SK-N-SH (cell line): ENCODE data around the gene ZHX3. TPM values are rescaled to one million over a fixed set of nuclear protein-coding genes. Genes with fewer than 3 reads are reported as not detected.

ENCODE experiments used
- CTCF ChIA-PET: fragments of 300-600, 350-600 bp; formaldehyde crosslinking; extraction: SDS; loops from one replicate; lab custom pipeline; 2021; lab: Yijun Ruan, JAX
- POLR2A ChIA-PET: fragments of 350-600 bp; sonication (Branson Sonifier 250); formaldehyde crosslinking; extraction: SDS; loops from one replicate; lab custom pipeline; 2020; ENCODE audit warnings: antibody characterized with exemption, inconsistent platforms; lab: Yijun Ruan, JAX
- DNase-seq: peaks from one replicate; pipeline ENCODE4 v3.0.0; 2012
- H2AFZ ChIP-seq: fragments of 200-600 bp; sonication (generic); 2 replicates; pipeline ENCODE4 v1.8.1; 2016; ENCODE audit warnings: antibody characterized with exemption, mild to moderate bottlenecking, low read depth
- H3F3A ChIP-seq: fragments of 200-600 bp; sonication (generic); replicated peaks from 2 replicates; pipeline ENCODE3; 2016; ENCODE audit warnings: antibody characterized with exemption, mild to moderate bottlenecking; ENCODE audit not compliant: insufficient read depth
- H3K27ac ChIP-seq, 2 experiments: fragments of 200-500 bp in 1 of 2; fragments of 200-600 bp in 1 of 2; sonication (Bioruptor generic) in 1 of 2; sonication (generic), shearing (Covaris generic) in 1 of 2; 2 replicates each; pipeline versions ENCODE4 v1.5.1 to v1.6.1; 2014 to 2016; ENCODE audit warnings: low read depth in 2 of 2, inconsistent platforms in 1 of 2, low read length in 1 of 2, mild to moderate bottlenecking in 1 of 2, mixed read lengths in 1 of 2
- H3K27me3 ChIP-seq: fragments of 200-600 bp; sonication (generic), shearing (Covaris generic); 2 replicates; pipeline ENCODE4 v1.6.1; 2016; ENCODE audit warnings: mixed run types; ENCODE audit not compliant: insufficient read depth
- H3K36me3 ChIP-seq, 2 experiments: fragments of 200-500 bp in 1 of 2; fragments of 200-600 bp in 1 of 2; sonication (Bioruptor generic) in 1 of 2; sonication (generic) in 1 of 2; replicated peaks in 1 of 2; 2 replicates each; pipeline versions ENCODE3 to v1.5.1; 2014 to 2016; ENCODE audit warnings: low read length in 1 of 2, mild to moderate bottlenecking in 1 of 2; ENCODE audit not compliant: insufficient read depth in 2 of 2, control insufficient read depth in 1 of 2
- H3K4me1 ChIP-seq, 2 experiments: fragments of 200-500 bp in 1 of 2; fragments of 200-600 bp in 1 of 2; sonication (Bioruptor generic) in 1 of 2; sonication (generic), shearing (Covaris generic) in 1 of 2; 2 replicates each; pipeline versions ENCODE4 v1.5.1 to v1.6.1; 2014 to 2016; ENCODE audit warnings: low read depth in 1 of 2, low read length in 1 of 2, mixed run types in 1 of 2; ENCODE audit not compliant: insufficient read depth in 2 of 2, control insufficient read depth in 1 of 2
- H3K4me2 ChIP-seq: fragments of 200-600 bp; sonication (generic), shearing (Covaris generic); 2 replicates; pipeline ENCODE4 v1.6.1; 2017; ENCODE audit warnings: mixed run types
- H3K4me3 ChIP-seq, 2 experiments: fragments of 200-500 bp in 1 of 2; fragments of 200-600 bp in 1 of 2; sonication (Bioruptor generic) in 1 of 2; sonication (generic), shearing (Covaris generic) in 1 of 2; 2 replicates each; pipeline versions ENCODE4 v1.5.1 to v1.8.1; 2014 to 2016; ENCODE audit warnings: low read depth in 2 of 2, inconsistent platforms in 1 of 2, low read length in 1 of 2, mild to moderate bottlenecking in 1 of 2, mixed read lengths in 1 of 2, moderate library complexity in 1 of 2
- H3K79me2 ChIP-seq: fragments of 200-600 bp; sonication (generic); 2 replicates; pipeline ENCODE4 v1.8.1; 2017; ENCODE audit warnings: mild to moderate bottlenecking; ENCODE audit not compliant: insufficient read depth
- H3K9ac ChIP-seq: fragments of 200-600 bp; sonication (generic); 2 replicates; pipeline ENCODE4 v1.6.1; 2017; ENCODE audit warnings: mixed run types
- H3K9me2 ChIP-seq: fragments of 200-600 bp; sonication (generic); 2 replicates; pipeline ENCODE4 v1.6.1; 2017; ENCODE audit warnings: mixed run types
- H3K9me3 ChIP-seq: fragments of 200-600 bp; sonication (generic); 2 replicates; pipeline ENCODE4 v1.6.1; 2017; ENCODE audit warnings: mixed run types, mild to moderate bottlenecking, moderate library complexity
- H4K20me1 ChIP-seq: fragments of 200-600 bp; sonication (generic); 2 replicates; pipeline ENCODE4 v1.6.1; 2017; ENCODE audit warnings: mild to moderate bottlenecking, mixed run types; ENCODE audit not compliant: insufficient read depth
- CTCF ChIP-seq: fragments of 200-600 bp; sonication (generic); IDR thresholded peaks from 2 replicates; pipeline ENCODE4 v1.6.1; 2017; ENCODE audit warnings: antibody characterized with exemption, mild to moderate bottlenecking, moderate library complexity
- ELF1 ChIP-seq: IDR thresholded peaks from 2 replicates; pipeline ENCODE4 v1.4.0; 2012
- EP300 ChIP-seq, 2 experiments: IDR thresholded peaks; 2 replicates each; pipeline versions ENCODE4 v1.4.0 to v1.6.1; 2012; ENCODE audit warnings: borderline replicate concordance in 1 of 2, low read depth in 1 of 2, low read length in 1 of 2
- FOSL2 ChIP-seq: IDR thresholded peaks from 2 replicates; pipeline ENCODE4 v1.4.0; 2012; ENCODE audit warnings: low read depth, mild to moderate bottlenecking, moderate library complexity, borderline replicate concordance
- GABPA ChIP-seq: IDR thresholded peaks from 2 replicates; pipeline ENCODE4 v1.4.0; 2012; ENCODE audit warnings: low read depth, mild to moderate bottlenecking
- GATA2 ChIP-seq: sonication (generic); formaldehyde crosslinking; IDR thresholded peaks from 2 replicates; pipeline ENCODE4 v1.5.0; 2020; ENCODE audit warnings: mild to moderate bottlenecking, missing genetic modification reagents
- MAX ChIP-seq: IDR thresholded peaks from 2 replicates; pipeline ENCODE4 v1.4.0; 2012; ENCODE audit warnings: low read depth
- MEF2A ChIP-seq: IDR thresholded peaks from 2 replicates; pipeline ENCODE4 v1.4.0; 2012; ENCODE audit warnings: low read depth, borderline replicate concordance
- NFIC ChIP-seq: IDR thresholded peaks from 2 replicates; pipeline ENCODE4 v1.4.0; 2012; ENCODE audit warnings: borderline replicate concordance
- NRF1 ChIP-seq: IDR thresholded peaks from 2 replicates; pipeline ENCODE4 v1.6.1; 2012; ENCODE audit warnings: low read depth, mild to moderate bottlenecking, low read length
- RAD21 ChIP-seq: IDR thresholded peaks from 2 replicates; pipeline ENCODE4 v1.6.1; 2012; ENCODE audit warnings: mild to moderate bottlenecking, low read length
- REST ChIP-seq: IDR thresholded peaks from 2 replicates; pipeline ENCODE4 v1.6.1; 2012; ENCODE audit warnings: mild to moderate bottlenecking, low read depth, low read length, moderate library complexity
- RFX5 ChIP-seq: IDR thresholded peaks from 2 replicates; pipeline ENCODE4 v1.6.1; 2012; ENCODE audit warnings: mild to moderate bottlenecking, improper control_type of control experiment, low read length
- RXRA ChIP-seq: IDR thresholded peaks from 2 replicates; pipeline ENCODE4 v1.4.0; 2012; ENCODE audit warnings: low read depth, mild to moderate bottlenecking, borderline replicate concordance
- TEAD4 ChIP-seq: IDR thresholded peaks from 2 replicates; pipeline ENCODE4 v1.4.0; 2012; ENCODE audit warnings: mild to moderate bottlenecking, borderline replicate concordance; ENCODE audit not compliant: insufficient read depth
- USF2 ChIP-seq: fragments of 150-350 bp; IDR thresholded peaks from 2 replicates; pipeline ENCODE4 v1.6.1; 2017; ENCODE audit warnings: antibody characterized with exemption, low read length, low read depth, borderline replicate concordance
- YY1 ChIP-seq: IDR thresholded peaks from 2 replicates; pipeline ENCODE4 v1.4.0; 2012; ENCODE audit warnings: low read depth, mild to moderate bottlenecking
- ZBTB33 ChIP-seq: IDR thresholded peaks from 2 replicates; pipeline ENCODE4 v1.4.0; 2012; ENCODE audit warnings: low read depth, borderline replicate concordance
- WGBS: methylation state at CpG from one replicate; pipeline ENCODE4 v1.1.6; 2017; ENCODE audit warnings: low lambda C conversion rate; 5-methylcytosine and 5-hydroxymethylcytosine counted together
- polyA plus RNA-seq, 3 experiments: library from polyadenylated mRNA; depleted of rRNA; stranded (reverse); fragments of >200 nt; gene quantifications; 2 replicates each; pipeline ENCODE4 v1.2.3, GENCODE V29; 2012

Gene ZHX3
- polyA plus RNA-seq, 1 of the 3 experiments (the other 2 are of a cell fraction), result 6.0 TPM

- no peak for TF ChIP-seq REST
Measured at GRCh38 chr20:41304424-41305079, 13.0 kb downstream of the ZHX3 start (continued).

- Histone ChIP-seq H3K4me1 (no peaks in the 10 kb centered on the region; a peak in 1 of 4 replicates), H4K20me1 (0 out of 2 replicates have a peak, but pooled peaks cover 7% of the 10 kb centered on the region), H2AFZ (no peak overlapping the region), H3K9ac (no peak overlapping the region), H3F3A (peaks cover 6% of the 10 kb centered on the region), H3K27ac (no peak overlapping the region), H3K4me2 (no peak overlapping the region), H3K4me3 (no peak overlapping the region), H3K79me2 (peaks cover 72% of the 10 kb centered on the region), H3K27me3 (no peaks in the 10 kb centered on the region), H3K9me3 (no peaks in the 10 kb centered on the region), H3K9me2 (no peaks in the 10 kb centered on the region), H3K36me3 (no peaks in the 10 kb centered on the region)
- ChIA-PET POLR2A (no interaction called here), CTCF (interaction anchor here (1.7 kb wide), 1 partner anchor 108 kb away, joined by 4 read pairs; no protein-coding TSS in a partner anchor)
- DNase-seq, result no peak
- whole genome bisulfite sequencing, result 81% methylated on average over 1 of the region's 1 CpG
- no peak for TF ChIP-seq YY1
- TF ChIP-seq RXRA, result no peak
- no peak for TF ChIP-seq USF2
- TF ChIP-seq RAD21, result no peak
- TF ChIP-seq CTCF, result no peak
- no peak for TF ChIP-seq ELF1
- no peak for TF ChIP-seq MAX
- TF ChIP-seq ZBTB33, result no peak
- TF ChIP-seq GABPA, result no peak
- no peak for TF ChIP-seq EP300 (IDR thresholded peaks at IDR 0.05; ENCODE audit: borderline replicate concordance in 1 of 2, low read depth in 1 of 2, low read length in 1 of 2)
- no peak for TF ChIP-seq REST
- no peak for TF ChIP-seq NRF1
- TF ChIP-seq TEAD4, result no peak
- TF ChIP-seq NFIC, result no peak
- no peak for TF ChIP-seq MEF2A
- no peak for TF ChIP-seq RFX5
- TF ChIP-seq GATA2 (CRISPR knock-in tag), result no peak
- TF ChIP-seq FOSL2, result no peak
Measured at GRCh38 chr20:41304002-41304401, 13.5 kb downstream of the ZHX3 start.
